Activated naive CD8-positive, alpha-beta T cell treated with anti-CD3 and anti-CD28 coated beads, Interleukin-2, amount 10 ng/mL, durations not matched to agents 7 days and 5 days (primary cell): ENCODE data around the gene ZNF268. TPM values are rescaled to one million over a fixed set of nuclear protein-coding genes. Genes with fewer than 3 reads are reported as not detected.
A peak's percentile ranks its signal among the peaks of the same experiment; 100 is the strongest.

Experiments
- ATAC-seq: fragments of 150-1000 bp; cut with Tn5 transposase; one replicate; pipeline ENCODE4 v1.10.0; 2021; ENCODE audit warnings: low read depth, moderate library complexity
- POLR2A ChIA-PET: fragments of 350-600 bp; sonication (Branson Sonifier 250); formaldehyde crosslinking; loops from one replicate; lab custom pipeline; 2021; ENCODE audit warnings: antibody characterized with exemption; lab: Charles Lee
- DNase-seq: peaks from one replicate; pipeline ENCODE4 v3.0.0; 2021
- H3K27ac Mint-ChIP-seq: one replicate; pipeline ENCODE4 v1.8.0; 2022; ENCODE audit warnings: mild to moderate bottlenecking, mixed read lengths
- H3K27me3 Mint-ChIP-seq: one replicate; pipeline ENCODE4 v1.8.0; 2022; ENCODE audit warnings: mild to moderate bottlenecking, moderate library complexity, mixed read lengths
- H3K36me3 Mint-ChIP-seq: one replicate; pipeline ENCODE4 v1.8.0; 2021; ENCODE audit warnings: mild to moderate bottlenecking, mixed read lengths
- H3K4me1 Mint-ChIP-seq: one replicate; pipeline ENCODE4 v1.8.0; 2021; ENCODE audit warnings: mixed read lengths
- H3K4me3 Mint-ChIP-seq: one replicate; pipeline ENCODE4 v1.8.0; 2022; ENCODE audit warnings: mild to moderate bottlenecking, moderate library complexity, mixed read lengths
- H3K9me3 Mint-ChIP-seq: one replicate; pipeline ENCODE4 v1.8.0; 2021; ENCODE audit warnings: mixed read lengths
- total RNA-seq, 2 experiments: library from RNA; stranded (reverse); gene quantifications; one replicate each; pipeline ENCODE4 v1.2.3, GENCODE V29; 2021

Gene ZNF268
- total RNA-seq, 2 experiments from 2014 or later: 24.1 to 25.6 TPM

DNA sequence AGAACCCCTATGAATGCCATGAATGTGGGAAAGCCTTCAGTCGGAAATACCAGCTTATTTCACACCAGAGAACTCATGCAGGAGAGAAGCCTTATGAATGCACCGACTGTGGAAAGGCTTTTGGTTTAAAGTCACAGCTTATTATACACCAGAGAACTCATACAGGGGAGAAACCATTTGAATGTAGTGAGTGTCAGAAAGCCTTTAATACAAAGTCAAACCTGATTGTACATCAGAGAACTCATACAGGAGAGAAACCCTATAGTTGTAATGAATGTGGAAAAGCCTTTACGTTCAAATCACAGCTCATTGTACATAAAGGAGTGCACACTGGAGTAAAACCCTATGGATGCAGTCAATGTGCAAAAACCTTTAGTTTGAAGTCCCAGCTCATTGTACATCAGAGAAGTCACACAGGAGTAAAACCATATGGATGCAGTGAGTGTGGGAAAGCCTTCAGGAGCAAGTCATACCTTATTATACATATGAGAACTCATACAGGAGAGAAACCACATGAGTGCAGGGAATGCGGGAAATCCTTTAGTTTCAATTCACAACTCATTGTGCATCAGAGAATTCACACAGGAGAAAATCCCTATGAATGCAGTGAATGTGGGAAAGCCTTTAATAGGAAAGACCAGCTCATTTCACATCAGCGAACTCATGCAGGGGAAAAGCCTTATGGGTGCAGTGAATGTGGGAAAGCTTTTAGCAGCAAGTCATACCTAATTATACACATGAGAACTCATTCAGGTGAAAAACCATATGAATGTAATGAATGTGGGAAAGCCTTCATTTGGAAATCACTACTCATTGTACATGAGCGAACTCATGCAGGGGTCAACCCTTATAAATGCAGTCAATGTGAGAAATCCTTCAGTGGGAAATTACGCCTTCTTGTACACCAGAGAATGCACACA, 22.3 kb downstream of the ZNF268 start:
- ATAC-seq: no peak

DNA sequence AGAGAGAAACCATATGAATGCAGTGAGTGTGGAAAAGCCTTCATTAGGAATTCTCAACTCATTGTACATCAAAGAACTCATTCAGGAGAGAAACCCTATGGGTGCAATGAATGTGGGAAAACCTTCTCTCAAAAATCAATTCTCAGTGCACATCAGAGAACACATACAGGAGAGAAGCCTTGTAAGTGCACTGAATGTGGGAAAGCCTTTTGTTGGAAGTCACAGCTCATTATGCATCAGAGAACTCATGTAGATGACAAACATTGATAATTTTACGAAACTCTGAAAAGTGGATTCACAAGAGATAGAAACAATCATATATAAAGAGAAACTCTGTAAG, 22.9 kb downstream of the ZNF268 start:
- no peak for DNase-seq
- no peaks in the 10 kb centered on the region for H3K27me3 Mint-ChIP-seq
- no peaks in the 10 kb centered on the region for H3K4me1 Mint-ChIP-seq
- POLR2A ChIA-PET: no interaction called here
- peaks cover 42% of the 10 kb centered on the region for H3K9me3 Mint-ChIP-seq
- ATAC-seq: no peak
- no peak overlapping the region for H3K4me3 Mint-ChIP-seq
- H3K27ac Mint-ChIP-seq: no peak overlapping the region
- H3K36me3 Mint-ChIP-seq: peaks cover 50% of the 10 kb centered on the region

More for the DNA sequence above, 22.3 kb downstream of the ZNF268 start:
- Mint-ChIP-seq H3K27ac (peak overlapping the region; percentile 24), H3K9me3 (peaks cover 42% of the 10 kb centered on the region), H3K4me1 (no peaks in the 10 kb centered on the region), H3K4me3 (no peak overlapping the region), H3K36me3 (peaks cover 53% of the 10 kb centered on the region), H3K27me3 (no peaks in the 10 kb centered on the region)
- no peak for DNase-seq
- POLR2A ChIA-PET: no interaction called here

DNA sequence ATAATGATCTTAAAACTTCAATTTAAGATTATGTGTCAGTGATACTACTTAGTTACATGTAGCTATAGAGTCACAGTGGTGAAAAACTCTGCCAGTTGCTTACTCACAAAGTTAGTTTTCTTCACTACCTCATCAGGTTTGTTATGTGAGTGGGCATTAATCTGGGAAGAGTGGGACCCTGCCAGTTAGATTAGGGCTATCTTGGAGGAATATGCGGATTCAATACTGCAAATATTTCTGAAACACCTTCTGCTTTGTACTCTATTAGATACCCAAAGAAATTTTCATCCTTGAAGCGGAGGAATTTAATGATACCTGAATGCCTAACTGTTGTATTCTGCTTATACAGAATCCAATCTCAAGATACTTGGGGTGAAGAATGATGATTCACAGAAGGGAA, 25.1 kb downstream of the ZNF268 start:
- Mint-ChIP-seq H3K27ac (no peak overlapping the region), H3K4me1 (no peaks in the 10 kb centered on the region), H3K9me3 (peaks cover 28% of the 10 kb centered on the region), H3K4me3 (no peak overlapping the region), H3K36me3 (peaks cover 33% of the 10 kb centered on the region), H3K27me3 (no peaks in the 10 kb centered on the region)
- POLR2A ChIA-PET: no interaction called here
- no peak for DNase-seq
- ATAC-seq: no peak

DNA sequence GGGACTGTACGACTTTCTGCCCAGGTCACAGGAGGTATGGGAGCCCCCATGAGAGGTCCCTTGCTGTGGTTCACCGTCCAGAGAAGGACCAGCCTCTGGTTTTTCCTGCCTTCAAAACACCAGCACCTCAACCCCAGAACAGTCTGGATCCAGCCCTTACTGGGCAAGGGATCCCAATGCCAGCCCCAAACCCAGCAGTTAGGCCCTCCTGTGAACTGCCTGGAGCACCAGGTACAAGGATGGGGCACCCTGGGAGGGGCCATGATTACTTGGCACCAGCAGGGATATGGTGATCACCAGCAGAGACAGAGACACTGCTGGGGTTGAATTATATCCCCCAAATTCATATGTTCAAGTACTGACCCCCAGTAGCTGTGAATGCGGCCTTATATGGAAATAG, 34.4 kb downstream of the ZNF268 start:
- POLR2A ChIA-PET: no interaction called here
- Mint-ChIP-seq H3K4me3 (no peak overlapping the region), H3K9me3 (peaks cover 34% of the 10 kb centered on the region), H3K4me1 (no peaks in the 10 kb centered on the region), H3K36me3 (peaks cover 1% of the 10 kb centered on the region), H3K27ac (no peak overlapping the region), H3K27me3 (no peaks in the 10 kb centered on the region)
- ATAC-seq: no peak
- no peak for DNase-seq

DNA sequence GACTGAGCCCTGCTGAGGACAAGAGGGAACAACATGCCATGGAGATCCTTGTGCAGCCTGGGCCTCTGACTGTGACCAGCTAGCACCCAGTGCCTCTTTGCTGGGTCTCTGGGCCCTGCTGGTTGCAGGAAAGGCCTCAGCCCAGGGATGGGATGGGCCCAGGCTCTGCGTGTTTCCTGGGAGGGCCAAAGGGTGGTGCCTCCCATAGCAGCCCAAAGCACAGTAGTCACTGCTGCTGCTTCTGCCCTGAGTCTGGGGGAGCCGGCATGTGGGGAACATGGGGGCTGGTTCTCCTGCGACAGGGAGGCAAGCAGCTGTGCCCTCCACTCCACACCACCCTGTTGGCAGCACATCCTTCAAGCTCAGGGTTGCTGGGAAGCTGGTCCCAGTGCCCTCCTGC, 35.9 kb downstream of the ZNF268 start:
- H3K9me3 Mint-ChIP-seq: peaks cover 35% of the 10 kb centered on the region
- no peaks in the 10 kb centered on the region for H3K4me1 Mint-ChIP-seq

DNA sequence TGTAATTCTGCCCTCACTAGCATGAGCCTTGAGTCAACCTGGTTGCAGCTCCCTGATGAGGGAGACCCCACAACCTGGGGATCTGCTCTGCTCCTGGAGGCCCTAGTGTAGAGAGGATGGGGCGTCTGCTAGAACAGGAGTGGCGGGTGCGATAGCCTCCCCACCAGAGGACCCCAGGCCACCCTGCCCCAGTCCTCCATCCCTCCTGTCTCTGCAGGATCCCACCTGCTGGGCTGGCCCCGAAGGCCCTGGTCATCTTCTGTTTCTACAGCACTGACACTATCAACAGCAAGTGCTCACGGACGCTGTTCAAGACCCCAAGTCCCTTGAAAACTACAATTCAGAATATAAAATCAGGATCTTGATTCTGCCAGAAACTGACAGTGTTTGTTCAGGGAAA, 39.2 kb downstream of the ZNF268 start:
- Mint-ChIP-seq H3K36me3 (peaks cover 1% of the 10 kb centered on the region), H3K4me3 (no peak overlapping the region), H3K9me3 (peaks cover 32% of the 10 kb centered on the region), H3K27me3 (no peaks in the 10 kb centered on the region), H3K27ac (no peak overlapping the region), H3K4me1 (no peaks in the 10 kb centered on the region)
- ATAC-seq (no peak), DNase-seq (no peak)
- POLR2A ChIA-PET: no interaction called here

More for the DNA sequence above, 35.9 kb downstream of the ZNF268 start:
- ATAC-seq (no peak), DNase-seq (no peak)
- H3K27ac Mint-ChIP-seq: no peak overlapping the region
- no peak overlapping the region for H3K4me3 Mint-ChIP-seq
- H3K27me3 Mint-ChIP-seq: no peaks in the 10 kb centered on the region
- POLR2A ChIA-PET: no interaction called here
- H3K36me3 Mint-ChIP-seq: peaks cover 1% of the 10 kb centered on the region

DNA sequence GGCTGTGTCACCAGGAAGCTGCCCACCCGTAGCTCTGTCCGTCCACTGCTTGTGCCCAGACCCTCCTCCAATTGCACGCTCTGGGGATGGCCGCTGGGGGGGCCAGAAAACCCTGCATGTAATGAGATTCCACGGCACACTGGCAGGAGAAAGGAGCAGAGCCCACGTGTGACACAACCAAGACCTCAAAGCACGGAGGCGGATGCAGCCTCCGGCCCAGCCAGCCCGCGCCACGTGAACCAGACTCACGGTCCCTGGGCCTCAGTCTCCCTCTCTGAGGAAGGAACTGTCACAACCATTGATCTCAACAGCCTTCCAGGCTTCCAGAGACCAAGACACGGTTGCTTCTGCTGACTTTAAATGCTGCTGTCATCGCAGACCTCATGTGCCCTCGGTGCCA, 39.9 kb downstream of the ZNF268 start:
- no peaks in the 10 kb centered on the region for H3K27me3 Mint-ChIP-seq
- POLR2A ChIA-PET: no interaction called here
- no peak overlapping the region for H3K27ac Mint-ChIP-seq
- ATAC-seq: no peak
- no peak overlapping the region for H3K4me3 Mint-ChIP-seq
- no peak for DNase-seq
- H3K36me3 Mint-ChIP-seq: peaks cover 1% of the 10 kb centered on the region
- no peaks in the 10 kb centered on the region for H3K4me1 Mint-ChIP-seq
- peaks cover 32% of the 10 kb centered on the region for H3K9me3 Mint-ChIP-seq

DNA sequence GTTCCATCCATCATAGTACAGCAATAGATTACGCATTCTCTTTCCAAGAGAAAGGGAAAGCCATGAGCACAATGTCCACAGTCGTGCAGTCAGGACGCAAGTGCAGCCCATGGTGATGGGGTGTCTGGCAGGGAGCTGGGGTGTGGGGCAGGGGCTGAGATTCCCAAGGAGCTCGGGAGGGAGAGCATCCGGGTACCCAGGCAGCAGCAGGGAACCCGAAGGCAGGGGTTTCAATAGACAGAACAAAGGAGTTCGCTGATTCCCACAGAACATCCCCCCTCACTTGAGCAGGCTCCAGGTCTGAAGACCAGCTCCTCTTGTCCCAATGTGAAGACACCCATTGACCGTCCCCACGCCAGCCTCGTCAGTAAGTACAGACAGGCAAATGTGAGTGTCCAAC, 40.9 kb downstream of the ZNF268 start:
- peaks cover 1% of the 10 kb centered on the region for H3K36me3 Mint-ChIP-seq
- no peak for ATAC-seq
- H3K9me3 Mint-ChIP-seq: peaks cover 32% of the 10 kb centered on the region
- H3K27me3 Mint-ChIP-seq: no peaks in the 10 kb centered on the region
- no peak overlapping the region for H3K4me3 Mint-ChIP-seq
- DNase-seq: no peak
- POLR2A ChIA-PET: no interaction called here
- H3K27ac Mint-ChIP-seq: no peak overlapping the region
- H3K4me1 Mint-ChIP-seq: no peaks in the 10 kb centered on the region

DNA sequence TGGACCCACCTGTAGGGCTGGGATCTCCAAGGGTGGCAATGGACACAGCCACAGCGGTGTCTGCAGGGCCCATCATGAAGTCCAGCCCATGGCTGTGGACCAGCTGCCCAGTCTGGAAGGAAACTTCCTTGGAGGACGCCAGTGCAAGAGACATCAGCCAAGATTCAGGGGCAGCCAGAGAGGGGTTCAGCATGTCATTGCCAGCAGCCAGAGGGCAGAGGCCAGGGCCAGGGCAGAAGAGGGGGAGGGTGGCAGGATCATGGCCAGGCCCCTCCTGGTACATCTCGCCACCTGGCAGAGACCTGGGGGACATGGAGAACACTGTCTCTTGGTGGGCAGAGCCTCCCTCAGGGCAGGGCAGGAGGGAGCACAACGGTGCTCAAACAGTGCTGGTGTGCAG, 44.2 kb downstream of the ZNF268 start:
- ATAC-seq (no peak), DNase-seq (no peak)
- Mint-ChIP-seq H3K36me3 (no peaks in the 10 kb centered on the region), H3K4me3 (no peak overlapping the region), H3K9me3 (peaks cover 31% of the 10 kb centered on the region), H3K27ac (no peak overlapping the region), H3K27me3 (peaks cover 2% of the 10 kb centered on the region), H3K4me1 (no peaks in the 10 kb centered on the region)
- POLR2A ChIA-PET: no interaction called here

DNA sequence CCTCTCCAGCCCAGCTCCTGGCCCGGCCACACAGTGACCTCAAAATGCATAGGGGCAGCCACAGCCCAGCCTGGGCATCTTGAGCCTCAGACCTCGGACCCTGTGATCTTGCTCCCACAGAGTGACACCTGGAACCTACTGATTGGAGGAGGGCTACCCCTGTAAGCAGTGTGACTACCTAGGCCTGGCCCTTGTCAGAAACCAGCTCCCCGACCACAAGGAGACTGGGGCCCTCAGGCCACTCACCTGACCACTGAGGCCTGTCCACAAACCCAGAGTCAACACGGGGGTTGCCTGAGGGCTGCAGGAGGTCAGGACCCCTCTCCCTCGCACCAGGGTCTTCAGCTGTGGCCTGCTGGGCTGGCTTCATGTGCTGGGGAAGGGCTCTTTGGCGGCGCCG, 45.4 kb downstream of the ZNF268 start:
- Mint-ChIP-seq H3K36me3 (no peaks in the 10 kb centered on the region), H3K27me3 (peaks cover 2% of the 10 kb centered on the region), H3K27ac (no peak overlapping the region), H3K9me3 (peaks cover 37% of the 10 kb centered on the region), H3K4me1 (no peaks in the 10 kb centered on the region), H3K4me3 (no peak overlapping the region)
- DNase-seq (no peak), ATAC-seq (no peak)
- POLR2A ChIA-PET: no interaction called here

DNA sequence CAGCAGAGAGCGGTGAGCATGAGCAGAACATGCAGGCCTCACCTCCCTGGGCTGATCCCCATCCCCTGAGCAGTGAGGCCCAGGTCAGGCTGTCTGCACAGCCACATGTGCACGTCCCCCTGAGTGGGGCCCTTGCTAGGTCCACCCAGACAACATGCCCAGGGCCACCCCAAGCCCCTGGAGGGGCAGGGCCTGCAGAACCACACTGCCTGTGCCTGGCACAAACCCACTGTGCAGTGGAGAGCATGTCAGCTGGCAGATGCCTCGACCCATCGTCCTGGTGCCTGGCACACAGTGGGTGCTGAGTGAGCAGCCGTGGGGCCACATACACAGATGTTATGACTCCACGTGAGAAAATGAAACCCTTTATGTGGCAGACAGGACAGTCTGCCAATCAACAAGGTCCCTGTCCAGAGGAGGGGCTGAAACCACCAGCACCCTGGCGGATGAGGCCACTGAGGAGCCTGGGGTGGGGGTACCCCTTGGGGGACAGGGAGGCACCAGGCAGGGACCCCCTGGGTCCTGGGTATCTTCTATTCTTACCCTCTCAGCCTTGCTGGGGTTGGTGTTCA, 46.1 kb downstream of the ZNF268 start:
- no peaks in the 10 kb centered on the region for H3K4me1 Mint-ChIP-seq
- POLR2A ChIA-PET: no interaction called here
- no peak for ATAC-seq

DNA sequence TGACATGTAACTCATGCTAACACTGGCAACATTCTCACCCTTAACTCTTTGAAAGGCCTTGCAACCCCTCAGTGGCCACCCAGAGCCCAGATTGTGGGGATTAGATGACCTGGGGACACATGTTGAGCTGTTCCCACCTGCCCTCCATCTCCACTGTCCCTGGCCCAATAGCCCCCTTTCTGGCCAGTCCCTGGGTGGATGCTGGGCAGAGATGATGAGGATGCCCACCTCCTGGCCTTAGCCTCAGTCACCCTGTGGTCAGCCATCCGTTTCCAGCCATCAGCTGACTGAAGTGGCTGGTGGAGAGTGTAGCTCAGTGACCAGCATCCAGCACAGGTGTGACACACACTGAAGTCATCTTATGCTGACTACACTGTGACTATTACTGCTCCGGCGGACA, 49.7 kb downstream of the ZNF268 start:
- no peak overlapping the region for H3K27ac Mint-ChIP-seq
- no peaks in the 10 kb centered on the region for H3K4me1 Mint-ChIP-seq
- ATAC-seq (no peak), DNase-seq (no peak)
- POLR2A ChIA-PET: no interaction called here
- H3K4me3 Mint-ChIP-seq: no peak overlapping the region
- peaks cover 27% of the 10 kb centered on the region for H3K9me3 Mint-ChIP-seq
- H3K27me3 Mint-ChIP-seq: peaks cover 2% of the 10 kb centered on the region
- H3K36me3 Mint-ChIP-seq: no peaks in the 10 kb centered on the region

More for the DNA sequence above, 46.1 kb downstream of the ZNF268 start:
- Mint-ChIP-seq H3K36me3 (no peaks in the 10 kb centered on the region), H3K4me3 (no peak overlapping the region), H3K27me3 (peaks cover 2% of the 10 kb centered on the region), H3K9me3 (peaks cover 34% of the 10 kb centered on the region), H3K27ac (no peak overlapping the region)
- no peak for DNase-seq

DNA sequence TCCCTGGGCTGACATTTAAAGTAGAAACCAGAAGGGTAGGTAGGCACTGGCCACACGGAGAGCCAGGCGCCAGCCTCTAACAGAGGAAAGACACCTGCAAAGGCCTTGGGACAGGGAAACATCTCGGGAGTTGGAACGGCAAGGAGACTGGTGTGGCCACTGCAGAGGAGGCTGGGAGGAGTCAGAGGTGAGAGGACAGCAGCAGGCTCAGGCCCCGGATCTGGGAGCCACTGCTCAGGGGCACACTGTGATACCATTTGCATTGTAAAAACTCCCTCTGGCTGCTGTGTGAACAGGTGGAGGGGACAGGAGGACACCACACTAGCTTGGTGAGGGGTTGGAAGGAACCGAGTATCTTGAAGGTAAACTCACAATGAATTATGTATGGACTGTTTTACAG, 51.7 kb downstream of the ZNF268 start:
- no peak overlapping the region for H3K27ac Mint-ChIP-seq

DNA sequence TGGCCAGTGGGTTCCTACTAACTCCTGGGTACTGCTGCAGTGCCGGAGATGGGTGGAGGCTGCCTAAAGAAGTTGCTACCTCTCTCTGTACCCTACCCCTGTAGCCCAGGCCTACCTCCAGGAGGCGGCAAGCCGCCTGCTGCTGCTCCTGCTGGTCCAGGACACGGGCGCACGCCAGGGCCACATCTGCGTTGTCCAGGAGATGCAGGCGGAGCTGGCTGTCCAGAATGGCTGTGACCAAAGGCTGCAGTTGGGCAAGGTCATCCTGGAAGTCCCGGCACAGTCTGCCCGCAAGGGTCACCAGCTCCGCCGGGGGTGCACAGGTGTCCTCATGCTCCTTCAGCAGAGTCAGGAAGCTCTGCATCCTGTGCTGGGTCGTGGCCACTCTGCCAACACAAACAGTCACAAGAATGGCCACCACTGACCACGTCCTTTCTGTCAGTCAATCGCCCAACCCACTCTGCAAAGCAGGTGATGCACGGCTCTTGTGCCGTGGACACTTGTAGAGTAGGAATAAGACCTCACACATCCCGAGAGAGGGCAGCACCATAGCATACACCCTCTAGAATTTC, 52.8 kb downstream of the ZNF268 start:
- no peak for DNase-seq
- Mint-ChIP-seq H3K4me1 (no peaks in the 10 kb centered on the region), H3K27me3 (no peaks in the 10 kb centered on the region), H3K9me3 (peaks cover 18% of the 10 kb centered on the region), H3K36me3 (no peaks in the 10 kb centered on the region), H3K4me3 (no peak overlapping the region), H3K27ac (no peak overlapping the region)
- POLR2A ChIA-PET: no interaction called here
- ATAC-seq: no peak

More for the DNA sequence above, 51.7 kb downstream of the ZNF268 start:
- DNase-seq: no peak
- Mint-ChIP-seq H3K4me1 (no peaks in the 10 kb centered on the region), H3K4me3 (no peak overlapping the region), H3K9me3 (peaks cover 27% of the 10 kb centered on the region), H3K27me3 (peaks cover 2% of the 10 kb centered on the region), H3K36me3 (no peaks in the 10 kb centered on the region)
- no peak for ATAC-seq
- POLR2A ChIA-PET: no interaction called here
